Measurements from ENCODE around the gene CHRDL2.

Gene CHRDL2

DNA sequence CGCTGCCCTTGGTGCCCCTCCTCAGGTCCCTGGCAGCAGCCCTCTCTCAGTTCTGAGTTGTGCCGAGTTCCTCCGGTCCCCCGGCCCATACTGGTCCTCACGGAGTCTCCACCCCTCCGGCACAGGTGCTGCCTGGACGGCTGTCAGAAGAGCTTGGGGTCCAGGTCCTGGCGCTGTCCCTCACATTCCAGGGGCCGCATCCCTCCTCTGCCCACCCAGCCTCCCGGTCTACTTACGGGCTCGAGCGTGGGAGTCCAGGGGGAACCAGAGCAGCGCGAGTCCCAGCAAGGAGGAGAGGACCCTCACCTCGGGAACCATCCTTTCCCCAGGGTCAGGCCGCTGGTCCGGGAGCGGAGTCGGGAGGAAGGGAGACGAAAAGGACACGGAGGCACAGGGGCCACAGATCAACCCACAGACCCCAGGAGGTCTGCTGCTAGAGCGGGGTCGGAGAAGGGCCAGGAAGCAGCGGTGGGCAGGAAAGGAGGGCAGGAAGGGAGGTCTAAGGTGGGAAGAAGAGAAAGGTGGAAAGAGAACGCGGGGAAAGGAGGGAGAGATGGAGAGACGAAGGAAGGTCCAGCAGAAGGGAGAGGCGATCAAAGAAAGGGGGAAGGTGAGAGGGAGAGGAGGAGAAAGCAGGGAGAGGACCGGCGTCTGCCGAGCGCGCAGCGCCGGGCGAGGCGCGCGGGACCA, 510 bp downstream of the CHRDL2 start:
- no peaks in the 10 kb centered on the region for H3F3A ChIP-seq (ENCODE audit: insufficient read depth, low read length)
- H2AFZ ChIP-seq (ENCODE audit: low read length), result no peak overlapping the region
- TF ChIP-seq EZH2 (IDR thresholded peaks at IDR 0.05; ENCODE audit: borderline replicate concordance, low read length), result no peak
- TF ChIP-seq, protein P1, sequence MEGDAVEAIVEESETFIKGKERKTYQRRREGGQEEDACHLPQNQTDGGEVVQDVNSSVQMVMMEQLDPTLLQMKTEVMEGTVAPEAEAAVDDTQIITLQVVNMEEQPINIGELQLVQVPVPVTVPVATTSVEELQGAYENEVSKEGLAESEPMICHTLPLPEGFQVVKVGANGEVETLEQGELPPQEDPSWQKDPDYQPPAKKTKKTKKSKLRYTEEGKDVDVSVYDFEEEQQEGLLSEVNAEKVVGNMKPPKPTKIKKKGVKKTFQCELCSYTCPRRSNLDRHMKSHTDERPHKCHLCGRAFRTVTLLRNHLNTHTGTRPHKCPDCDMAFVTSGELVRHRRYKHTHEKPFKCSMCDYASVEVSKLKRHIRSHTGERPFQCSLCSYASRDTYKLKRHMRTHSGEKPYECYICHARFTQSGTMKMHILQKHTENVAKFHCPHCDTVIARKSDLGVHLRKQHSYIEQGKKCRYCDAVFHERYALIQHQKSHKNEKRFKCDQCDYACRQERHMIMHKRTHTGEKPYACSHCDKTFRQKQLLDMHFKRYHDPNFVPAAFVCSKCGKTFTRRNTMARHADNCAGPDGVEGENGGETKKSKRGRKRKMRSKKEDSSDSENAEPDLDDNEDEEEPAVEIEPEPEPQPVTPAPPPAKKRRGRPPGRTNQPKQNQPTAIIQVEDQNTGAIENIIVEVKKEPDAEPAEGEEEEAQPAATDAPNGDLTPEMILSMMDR (IDR thresholded peaks at IDR 0.05; ENCODE audit: low read length), result no peak
- H4K20me1 ChIP-seq (ENCODE audit: insufficient read depth, low read length), result no peaks in the 10 kb centered on the region
- H3K9ac ChIP-seq (ENCODE audit: low read length), result no peak overlapping the region
- H3K27ac ChIP-seq (ENCODE audit: low read depth, low read length, poor library complexity, severe bottlenecking), result no peak overlapping the region
- H3K9me3 ChIP-seq (ENCODE audit: low read length), result no peaks in the 10 kb centered on the region
- no peaks in the 10 kb centered on the region for H3K79me2 ChIP-seq (ENCODE audit: insufficient read depth, low read length)
- H3K36me3 ChIP-seq (ENCODE audit: insufficient read depth, low read length), result no peaks in the 10 kb centered on the region
- no peaks in the 10 kb centered on the region for H3K4me1 ChIP-seq (ENCODE audit: insufficient read depth, low read length, severe bottlenecking)
- no peak overlapping the region for H3K4me2 ChIP-seq (ENCODE audit: low read length)
- no peaks in the 10 kb centered on the region for H3K9me2 ChIP-seq (ENCODE audit: low read depth, low read length)
- no peak overlapping the region for H3K4me3 ChIP-seq (ENCODE audit: low read depth, low read length, poor library complexity, severe bottlenecking)
- peaks cover 5% of the 10 kb centered on the region; the same call in 1 of the 2 replicates for H3K27me3 ChIP-seq (ENCODE audit: insufficient read depth, low read length)

DNA sequence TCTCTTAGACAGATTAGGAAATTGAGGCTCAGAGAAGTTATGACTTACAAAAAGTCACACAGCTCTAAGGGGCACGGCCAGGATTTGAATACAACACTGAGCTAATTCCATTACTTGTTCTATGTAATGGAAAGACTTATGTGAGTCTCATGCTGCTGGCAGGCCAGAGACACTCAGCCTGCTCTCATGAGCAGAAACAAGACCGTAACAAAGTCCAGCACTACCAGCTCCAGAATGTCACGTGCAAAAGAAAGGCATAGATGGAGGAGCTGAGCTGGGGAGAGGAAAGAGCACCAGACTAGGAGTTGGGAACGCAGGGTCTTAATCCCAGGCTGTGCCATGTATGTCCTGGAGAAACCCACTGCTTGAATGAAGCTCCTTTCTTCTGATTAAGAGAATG, 1.8 kb downstream of the CHRDL2 start:
- H3K4me3 ChIP-seq (ENCODE audit: low read depth, low read length, poor library complexity, severe bottlenecking), result no peak overlapping the region
- H3K4me2 ChIP-seq (ENCODE audit: low read length), result no peak overlapping the region
- no peaks in the 10 kb centered on the region; the same call in 1 of the 2 replicates for H3K27me3 ChIP-seq (ENCODE audit: insufficient read depth, low read length)

DNA sequence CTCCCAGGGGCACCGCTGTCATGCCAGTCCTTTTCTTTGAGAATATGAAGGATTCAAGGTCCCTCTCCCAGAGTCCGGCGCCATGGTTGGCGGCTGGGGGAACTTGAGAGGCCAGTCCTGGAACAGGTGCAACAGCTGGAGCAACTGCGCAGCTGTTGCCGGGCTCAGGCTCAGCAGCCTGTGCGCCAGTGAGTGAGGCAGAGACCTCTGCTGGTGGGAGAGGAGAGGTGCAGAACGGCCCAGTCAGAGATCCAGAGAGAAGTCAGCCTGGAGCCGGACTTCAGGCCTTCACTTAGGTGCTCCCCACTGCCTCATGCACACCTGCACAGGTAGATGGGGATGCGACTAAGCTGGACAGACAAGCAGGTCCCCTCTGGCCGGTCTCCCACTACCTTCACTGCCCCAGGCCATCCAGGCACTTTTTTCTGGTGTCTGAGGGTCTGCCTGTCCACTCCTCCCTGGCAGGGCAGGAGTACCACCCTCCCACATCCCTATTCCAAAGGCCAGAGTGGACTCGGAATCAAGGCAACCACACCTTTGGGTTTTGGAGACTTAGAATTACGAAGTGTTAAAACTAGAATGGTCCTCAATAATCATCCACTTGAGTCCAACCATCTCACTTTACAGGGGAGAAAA, 4.6 kb downstream of the CHRDL2 start:
- no peak overlapping the region for H2AFZ ChIP-seq (ENCODE audit: low read length)
- H3F3A ChIP-seq (ENCODE audit: insufficient read depth, low read length), result no peaks in the 10 kb centered on the region
- H3K9ac ChIP-seq (ENCODE audit: low read length), result no peak overlapping the region
- H3K27me3 ChIP-seq (ENCODE audit: insufficient read depth, low read length), result no peaks in the 10 kb centered on the region; the same call in 1 of the 2 replicates
- H3K4me2 ChIP-seq (ENCODE audit: low read length), result no peak overlapping the region
- no peaks in the 10 kb centered on the region for H3K36me3 ChIP-seq (ENCODE audit: insufficient read depth, low read length)
- TF ChIP-seq, protein P1 (IDR thresholded peaks at IDR 0.05; ENCODE audit: low read length), result peak; percentile 85
- TF ChIP-seq EZH2 (IDR thresholded peaks at IDR 0.05; ENCODE audit: borderline replicate concordance, low read length), result no peak
- H4K20me1 ChIP-seq (ENCODE audit: insufficient read depth, low read length), result no peaks in the 10 kb centered on the region
- no peak overlapping the region for H3K4me3 ChIP-seq (ENCODE audit: low read depth, low read length, poor library complexity, severe bottlenecking)
- no peak overlapping the region for H3K27ac ChIP-seq (ENCODE audit: low read depth, low read length, poor library complexity, severe bottlenecking)
- no peaks in the 10 kb centered on the region for H3K9me3 ChIP-seq (ENCODE audit: low read length)
- H3K9me2 ChIP-seq (ENCODE audit: low read depth, low read length), result no peaks in the 10 kb centered on the region
- H3K79me2 ChIP-seq (ENCODE audit: insufficient read depth, low read length), result no peaks in the 10 kb centered on the region
- H3K4me1 ChIP-seq (ENCODE audit: insufficient read depth, low read length, severe bottlenecking), result no peaks in the 10 kb centered on the region

More for the DNA sequence above, 1.8 kb downstream of the CHRDL2 start:
- no peak overlapping the region for H2AFZ ChIP-seq (ENCODE audit: low read length)
- H3K36me3 ChIP-seq (ENCODE audit: insufficient read depth, low read length), result no peaks in the 10 kb centered on the region
- no peaks in the 10 kb centered on the region for H3K9me2 ChIP-seq (ENCODE audit: low read depth, low read length)
- no peaks in the 10 kb centered on the region for H3K9me3 ChIP-seq (ENCODE audit: low read length)
- H3K27ac ChIP-seq (ENCODE audit: low read depth, low read length, poor library complexity, severe bottlenecking), result no peak overlapping the region
- H3K4me1 ChIP-seq (ENCODE audit: insufficient read depth, low read length, severe bottlenecking), result no peaks in the 10 kb centered on the region
- no peak overlapping the region for H3K9ac ChIP-seq (ENCODE audit: low read length)
- TF ChIP-seq EZH2 (IDR thresholded peaks at IDR 0.05; ENCODE audit: borderline replicate concordance, low read length), result no peak
- TF ChIP-seq, protein P1 (IDR thresholded peaks at IDR 0.05; ENCODE audit: low read length), result no peak
- no peaks in the 10 kb centered on the region for H3K79me2 ChIP-seq (ENCODE audit: insufficient read depth, low read length)
- H4K20me1 ChIP-seq (ENCODE audit: insufficient read depth, low read length), result no peaks in the 10 kb centered on the region
- no peaks in the 10 kb centered on the region for H3F3A ChIP-seq (ENCODE audit: insufficient read depth, low read length)

Measured in OCI-LY1 (cell line).